Osteocyte (in vitro differentiated cells): ENCODE data around the gene GH1. TPM values are rescaled to one million over a fixed set of nuclear protein-coding genes. Genes with fewer than 3 reads are reported as not detected.
"Not testable (repeated sequence)": the region's sequence is repeated elsewhere in the genome, so short reads cannot be mapped to it uniquely, and the experiment has no call there.

Experiments used
- DNase-seq: peaks from one replicate; pipeline ENCODE4 v3.0.0; 2021; ENCODE audit warnings: mixed read lengths; ENCODE audit not compliant: unreplicated experiment; ENCODE audit errors: extremely low spot score
- H3K27ac Mint-ChIP-seq: one replicate; pipeline ENCODE4 v1.8.0; 2021; ENCODE audit warnings: mild to moderate bottlenecking, mixed read lengths; ENCODE audit not compliant: unreplicated experiment
- H3K27me3 Mint-ChIP-seq: one replicate; pipeline ENCODE4 v1.8.0; 2021; ENCODE audit warnings: mixed read lengths; ENCODE audit not compliant: unreplicated experiment
- H3K36me3 Mint-ChIP-seq: one replicate; pipeline ENCODE4 v1.8.0; 2021; ENCODE audit warnings: mixed read lengths; ENCODE audit not compliant: unreplicated experiment
- H3K4me1 Mint-ChIP-seq: one replicate; pipeline ENCODE4 v1.8.0; 2021; ENCODE audit warnings: mixed read lengths; ENCODE audit not compliant: unreplicated experiment
- H3K4me3 Mint-ChIP-seq: one replicate; pipeline ENCODE4 v1.8.0; 2021; ENCODE audit warnings: mild to moderate bottlenecking, moderate library complexity, mixed read lengths; ENCODE audit not compliant: unreplicated experiment
- H3K9me3 Mint-ChIP-seq: one replicate; pipeline ENCODE4 v1.8.0; 2021; ENCODE audit warnings: mixed read lengths; ENCODE audit not compliant: unreplicated experiment
- CTCF ChIP-seq: fragments of 200-600 bp; sonication (generic); IDR thresholded peaks from 2 replicates; pipeline ENCODE4 v1.5.0; 2021; ENCODE audit warnings: antibody characterized with exemption, mild to moderate bottlenecking, moderate library complexity
- total RNA-seq: library from RNA; stranded (reverse); gene quantifications from 2 replicates; pipeline ENCODE4 v1.2.1, GENCODE V29; 2021

Gene GH1
- total RNA-seq, 1 donor from 2014 or later, result not detected

GRCh38 chr17:63917646-63918045 is 993 bp downstream of the GH1 start:
- H3K27ac Mint-ChIP-seq, result no peak overlapping the region
- no peak for DNase-seq
- TF ChIP-seq CTCF, result no peak
- H3K36me3 Mint-ChIP-seq, result no peaks in the 10 kb centered on the region
- H3K27me3 Mint-ChIP-seq, result peaks cover 43% of the 10 kb centered on the region
- no peak overlapping the region for H3K4me3 Mint-ChIP-seq
- no peaks in the 10 kb centered on the region for H3K9me3 Mint-ChIP-seq
- peaks cover 3% of the 10 kb centered on the region for H3K4me1 Mint-ChIP-seq

- H3K27ac Mint-ChIP-seq, H3K4me3 Mint-ChIP-seq, DNase-seq, H3K9me3 Mint-ChIP-seq, H3K36me3 Mint-ChIP-seq, H3K4me1 Mint-ChIP-seq: not testable (repeated sequence)
- peaks cover 39% of the 10 kb centered on the region for H3K27me3 Mint-ChIP-seq
Observed at GRCh38 chr17:63917206-63917605, 1.4 kb downstream of the GH1 start.

- Mint-ChIP-seq H3K9me3 (no peaks in the 10 kb centered on the region), H3K4me1 (peaks cover 3% of the 10 kb centered on the region), H3K27me3 (peaks cover 36% of the 10 kb centered on the region), H3K27ac (no peak overlapping the region), H3K36me3 (no peaks in the 10 kb centered on the region), H3K4me3 (no peak overlapping the region)
- DNase-seq, result no peak
- no peak for TF ChIP-seq CTCF
Observed at GRCh38 chr17:63916566-63917185, 2.0 kb downstream of the GH1 start.

- H3K4me1 Mint-ChIP-seq, H3K9me3 Mint-ChIP-seq, H3K36me3 Mint-ChIP-seq, H3K27ac Mint-ChIP-seq, H3K4me3 Mint-ChIP-seq, DNase-seq: not testable (repeated sequence)
- H3K27me3 Mint-ChIP-seq, result peaks cover 36% of the 10 kb centered on the region
Observed at GRCh38 chr17:63915753-63916152, 2.9 kb downstream of the GH1 start.

GRCh38 chr17:63914471-63914870 is 4.2 kb downstream of the GH1 start:
- no peaks in the 10 kb centered on the region for H3K36me3 Mint-ChIP-seq
- H3K27me3 Mint-ChIP-seq, result peaks cover 46% of the 10 kb centered on the region
- H3K4me3 Mint-ChIP-seq, result no peak overlapping the region
- no peak for DNase-seq
- peaks cover 3% of the 10 kb centered on the region for H3K4me1 Mint-ChIP-seq
- H3K27ac Mint-ChIP-seq, result no peak overlapping the region
- TF ChIP-seq CTCF, result no peak
- no peaks in the 10 kb centered on the region for H3K9me3 Mint-ChIP-seq

- Mint-ChIP-seq H3K4me1 (no peaks in the 10 kb centered on the region), H3K36me3 (no peaks in the 10 kb centered on the region), H3K27ac (no peak overlapping the region), H3K27me3 (peaks cover 56% of the 10 kb centered on the region), H3K4me3 (no peak overlapping the region), H3K9me3 (no peaks in the 10 kb centered on the region)
- peak; percentile 77 for TF ChIP-seq CTCF
- no peak for DNase-seq
Observed at GRCh38 chr17:63911657-63912100, 7.0 kb downstream of the GH1 start.
